Skeletal muscle tissue (tissue), 4 donors: ENCODE results near the gene C1GALT1C1L. TPM values are rescaled to one million over a fixed set of nuclear protein-coding genes. Genes with fewer than 3 reads are reported as not detected.
"Not testable (repeated sequence)": the region's sequence is repeated elsewhere in the genome, so short reads cannot be mapped to it uniquely, and the experiment has no call there.

Source experiments
- H3K27ac ChIP-seq: one replicate; pipeline ENCODE4 v1.7.0; 2013; ENCODE audit warnings: mild to moderate bottlenecking, low read depth, low read length, inconsistent platforms
- H3K27me3 ChIP-seq, 3 donors: one replicate each; pipeline ENCODE4 v1.7.0; 2013; ENCODE audit warnings: low read length in 3 of 3; ENCODE audit not compliant: control insufficient read depth in 3 of 3, insufficient read depth in 3 of 3
- H3K36me3 ChIP-seq, 3 donors: one replicate each; pipeline ENCODE4 v1.7.0; 2013; ENCODE audit warnings: low read length in 3 of 3; ENCODE audit not compliant: control insufficient read depth in 3 of 3, insufficient read depth in 3 of 3
- H3K4me1 ChIP-seq, 3 donors: one replicate each; pipeline ENCODE4 v1.7.0; 2013; ENCODE audit warnings: low read length in 3 of 3, mild to moderate bottlenecking in 3 of 3; ENCODE audit not compliant: control insufficient read depth in 3 of 3, insufficient read depth in 3 of 3
- H3K4me3 ChIP-seq, 3 donors: one replicate each; pipeline ENCODE4 v1.7.0; 2013; ENCODE audit warnings: low read length in 3 of 3
- H3K9ac ChIP-seq, 3 donors: one replicate each; pipeline ENCODE4 v1.7.0; 2013; ENCODE audit warnings: low read length in 3 of 3, mild to moderate bottlenecking in 3 of 3, moderate library complexity in 2 of 3, low read depth in 1 of 3
- H3K9me3 ChIP-seq, 3 donors: one replicate each; pipeline ENCODE4 v1.7.0; 2013; ENCODE audit warnings: low read length in 3 of 3; ENCODE audit not compliant: control insufficient read depth in 3 of 3
- total RNA-seq: library from RNA; depleted of rRNA; stranded (reverse); fragments of >200 nt; gene quantifications from one replicate; pipeline ENCODE4 v1.2.3, GENCODE V29; 2014
- donor health status: Osteomylitis.

The C1GALT1C1L gene
- total RNA-seq, 1 donor from 2014 or later: 1.0 TPM

DNA sequence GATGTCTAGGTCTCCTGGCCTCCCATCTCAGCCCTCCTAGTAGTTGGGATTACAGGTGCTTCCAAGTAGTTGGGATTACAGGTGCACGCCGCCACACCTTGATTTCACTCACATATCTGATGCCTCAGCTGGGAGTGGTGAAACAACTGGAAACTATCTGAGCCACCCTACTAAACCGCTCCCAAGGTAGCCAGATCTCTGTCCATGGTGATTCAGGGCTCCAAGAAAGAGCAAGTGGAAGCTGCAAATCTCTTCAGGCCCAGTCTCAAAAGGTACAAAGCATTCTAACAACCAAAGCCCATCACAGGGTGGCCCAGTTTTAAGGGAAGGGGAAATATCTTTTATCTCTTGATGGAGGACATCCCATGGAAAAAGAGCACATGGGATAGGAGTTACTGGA is 19.0 kb downstream of the C1GALT1C1L start:
- Histone ChIP-seq H3K9me3 (peaks cover 0 to 3% (median 0%) of the 10 kb centered on the region in 3 donors), H3K36me3 (no peaks in the 10 kb centered on the region), H3K4me3 (no peak overlapping the region), H3K27me3 (peaks cover 0 to 2% (median 0%) of the 10 kb centered on the region in 3 donors), H3K9ac (no peak overlapping the region), H3K27ac (no peak overlapping the region), H3K4me1 (no peaks in the 10 kb centered on the region)

GRCh38 chr2:43653506-43653905 is 22.7 kb downstream of the C1GALT1C1L start:
- Histone ChIP-seq H3K36me3 (no peaks in the 10 kb centered on the region), H3K27ac (no peak overlapping the region), H3K4me3 (no peak overlapping the region), H3K9me3 (peaks cover 0 to under 1% (median 0%) of the 10 kb centered on the region in 3 donors), H3K4me1 (no peaks in the 10 kb centered on the region), H3K27me3 (peaks cover 0 to 2% (median 0%) of the 10 kb centered on the region in 3 donors), H3K9ac (no peak overlapping the region)

DNA sequence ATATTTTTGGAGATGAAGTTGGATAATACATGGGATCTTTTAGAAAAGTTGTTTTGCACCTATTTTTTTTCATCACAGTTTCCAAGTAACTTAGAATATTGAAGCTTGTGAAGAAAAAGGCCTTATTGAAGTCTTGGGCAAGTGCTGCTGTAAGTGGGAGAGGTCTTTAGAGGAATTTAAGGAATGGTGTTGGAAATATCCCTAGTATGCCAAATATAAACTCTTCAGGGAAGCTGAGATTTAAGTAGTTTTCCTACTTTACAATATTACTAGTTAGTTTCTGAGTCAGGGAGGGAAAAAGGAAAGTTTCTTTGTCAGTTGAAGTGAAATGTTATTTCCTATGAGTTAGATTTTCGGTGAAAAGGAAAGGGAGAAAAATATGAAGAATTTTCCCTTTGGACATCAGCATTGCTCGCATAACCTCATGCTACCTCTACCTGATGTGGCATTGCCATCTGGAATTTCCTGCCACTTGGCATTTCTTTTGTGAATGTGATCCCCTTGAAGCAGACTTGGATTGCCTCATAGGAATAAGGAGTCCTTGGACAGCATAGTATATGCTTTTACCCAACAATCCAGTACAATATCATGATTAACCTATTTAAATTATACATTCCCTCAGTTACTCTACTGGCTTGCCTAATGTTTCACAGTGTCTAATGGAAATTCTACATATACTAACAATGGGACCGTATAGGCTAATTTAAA is 27.1 kb downstream of the C1GALT1C1L start:
- no peaks in the 10 kb centered on the region for H3K4me1 ChIP-seq
- H3K4me3 ChIP-seq: no peak overlapping the region
- no peak overlapping the region for H3K9ac ChIP-seq
- H3K9me3 ChIP-seq: no peaks in the 10 kb centered on the region
- no peak overlapping the region for H3K27ac ChIP-seq
- H3K36me3 ChIP-seq: no peaks in the 10 kb centered on the region
- H3K27me3 ChIP-seq: no peaks in the 10 kb centered on the region

GRCh38 chr2:43643680-43644079 is 32.5 kb downstream of the C1GALT1C1L start:
- H3K4me1 ChIP-seq: no peaks in the 10 kb centered on the region
- H3K27me3 ChIP-seq: no peaks in the 10 kb centered on the region
- no peak overlapping the region for H3K9ac ChIP-seq
- no peaks in the 10 kb centered on the region for H3K9me3 ChIP-seq
- no peak overlapping the region for H3K4me3 ChIP-seq
- no peaks in the 10 kb centered on the region for H3K36me3 ChIP-seq
- H3K27ac ChIP-seq: no peak overlapping the region

- Histone ChIP-seq H3K4me1 (peaks cover 0 to 4% (median 4%) of the 10 kb centered on the region in 3 donors), H3K27me3 (peaks cover 0 to 8% (median 3%) of the 10 kb centered on the region in 3 donors), H3K36me3 (no peaks in the 10 kb centered on the region), H3K27ac (no peak overlapping the region), H3K4me3 (no peak overlapping the region), H3K9ac (no peak overlapping the region), H3K9me3 (no peaks in the 10 kb centered on the region)
These were observed 33.9 kb downstream of the C1GALT1C1L start for GRCh38 chr2:43642363-43642762.

DNA sequence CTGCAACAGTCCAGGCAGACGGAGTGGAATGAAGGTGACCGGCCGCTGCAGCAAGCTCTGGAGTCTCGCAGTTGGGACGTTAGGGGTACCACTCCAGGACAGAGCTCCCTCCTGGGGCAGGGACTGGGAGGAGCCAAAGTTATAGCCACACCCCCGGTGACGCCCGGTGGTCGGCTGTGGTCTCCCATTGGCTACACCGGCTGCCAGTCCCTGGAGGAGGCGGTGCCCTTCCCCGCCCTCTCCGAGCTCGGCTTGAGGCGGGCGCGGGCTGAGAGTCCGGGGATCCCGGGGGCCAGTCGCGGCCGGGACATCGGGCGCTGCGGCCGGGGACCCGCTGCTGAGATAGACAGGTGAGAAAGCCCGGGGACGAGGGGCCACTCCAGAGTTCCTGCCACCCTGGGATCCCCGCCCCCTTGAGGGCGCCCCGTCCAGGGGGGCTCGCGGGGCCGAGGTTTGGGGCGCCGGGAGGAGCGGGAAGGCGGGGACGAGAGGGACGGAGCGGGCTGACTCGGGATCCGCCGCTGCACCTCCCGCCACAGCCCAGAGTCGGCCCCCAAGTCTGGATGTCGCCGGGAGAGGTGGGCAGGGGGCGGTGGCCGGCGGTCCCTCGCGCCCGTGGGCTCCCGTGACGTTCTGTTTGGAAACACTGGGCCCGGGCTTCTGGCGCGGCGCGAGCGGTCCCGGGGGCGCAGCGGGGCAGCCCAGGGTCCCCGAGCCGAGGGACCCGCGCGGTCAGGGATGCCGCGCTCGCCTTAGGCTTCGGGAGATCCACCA is 39.0 kb downstream of the C1GALT1C1L start, which contains the start of gene PLEKHH2:
PLEKHH2 (plus strand) TSS at position 231 of the 774 bp plus-strand sequence. CDS start 7,414 bp downstream, outside the sequence.
- H3K9ac ChIP-seq: peak within 1 kb of the TSS; percentile 35 to 69 (median 67)
- no peaks in the 10 kb centered on the region for H3K9me3 ChIP-seq
- H3K27ac ChIP-seq: peak within 1 kb of the TSS; percentile 25
- no peaks in the 10 kb centered on the region for H3K36me3 ChIP-seq
- H3K4me3 ChIP-seq: peak within 1 kb of the TSS; percentile 63 to 75 (median 65)
- H3K4me1 ChIP-seq: peaks cover 0 to 9% (median 4%) of the 10 kb centered on the region in 3 donors
- peaks cover 19 to 32% (median 20%) of the 10 kb centered on the region in 3 donors for H3K27me3 ChIP-seq

DNA sequence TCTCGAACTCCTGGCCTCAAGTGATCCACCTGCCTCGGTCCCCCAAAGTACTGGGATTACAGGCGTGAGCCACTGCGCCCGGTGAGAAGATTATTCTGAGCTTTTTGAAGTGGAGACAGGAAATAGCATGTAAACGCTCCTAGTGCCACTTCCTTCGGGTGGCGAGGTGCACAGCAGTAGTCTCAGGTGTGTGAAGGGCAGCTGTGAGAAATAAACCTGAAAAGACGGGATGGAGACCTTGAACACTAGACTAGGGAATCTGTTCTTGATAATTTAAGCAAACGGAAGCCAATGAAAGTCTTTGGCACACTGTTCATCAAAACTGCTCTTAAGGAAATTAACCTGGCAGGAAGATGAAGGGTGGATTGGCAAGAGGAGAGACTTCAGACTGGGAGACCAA is 39.6 kb downstream of the C1GALT1C1L start:
- no peaks in the 10 kb centered on the region for H3K36me3 ChIP-seq
- H3K9ac ChIP-seq: peak overlapping the region in 1 of 3 donors; percentile 43
- H3K27ac ChIP-seq: no peak overlapping the region
- no peaks in the 10 kb centered on the region for H3K9me3 ChIP-seq
- peaks cover 0 to 9% (median 4%) of the 10 kb centered on the region in 3 donors for H3K4me1 ChIP-seq
- peaks cover 19 to 32% (median 23%) of the 10 kb centered on the region in 3 donors for H3K27me3 ChIP-seq
- H3K4me3 ChIP-seq: peak overlapping the region; percentile 63 to 73 (median 65)

DNA sequence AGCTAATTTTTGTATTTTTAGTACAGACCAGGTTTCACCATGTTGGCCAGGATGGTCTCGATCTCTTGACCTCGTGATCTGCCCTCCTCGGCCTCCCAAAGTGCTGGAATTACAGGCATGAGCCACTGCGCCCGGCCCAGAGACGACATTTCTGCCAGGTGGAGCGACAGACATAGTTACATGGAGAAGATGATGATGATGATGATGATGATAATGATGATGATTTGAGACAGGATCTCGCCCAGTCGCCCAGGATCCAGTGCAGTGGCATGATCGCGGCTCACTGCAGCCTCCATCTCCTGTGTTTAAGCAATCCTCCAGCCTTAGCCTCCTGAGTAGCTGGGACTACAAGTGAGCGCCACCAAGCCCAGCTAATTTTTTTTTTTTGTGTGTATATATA is 40.1 kb downstream of the C1GALT1C1L start:
- H3K27ac ChIP-seq, H3K36me3 ChIP-seq, H3K9ac ChIP-seq, H3K9me3 ChIP-seq, H3K4me3 ChIP-seq, H3K4me1 ChIP-seq: not testable (repeated sequence)
- peaks cover 19 to 32% (median 26%) of the 10 kb centered on the region in 3 donors for H3K27me3 ChIP-seq

DNA sequence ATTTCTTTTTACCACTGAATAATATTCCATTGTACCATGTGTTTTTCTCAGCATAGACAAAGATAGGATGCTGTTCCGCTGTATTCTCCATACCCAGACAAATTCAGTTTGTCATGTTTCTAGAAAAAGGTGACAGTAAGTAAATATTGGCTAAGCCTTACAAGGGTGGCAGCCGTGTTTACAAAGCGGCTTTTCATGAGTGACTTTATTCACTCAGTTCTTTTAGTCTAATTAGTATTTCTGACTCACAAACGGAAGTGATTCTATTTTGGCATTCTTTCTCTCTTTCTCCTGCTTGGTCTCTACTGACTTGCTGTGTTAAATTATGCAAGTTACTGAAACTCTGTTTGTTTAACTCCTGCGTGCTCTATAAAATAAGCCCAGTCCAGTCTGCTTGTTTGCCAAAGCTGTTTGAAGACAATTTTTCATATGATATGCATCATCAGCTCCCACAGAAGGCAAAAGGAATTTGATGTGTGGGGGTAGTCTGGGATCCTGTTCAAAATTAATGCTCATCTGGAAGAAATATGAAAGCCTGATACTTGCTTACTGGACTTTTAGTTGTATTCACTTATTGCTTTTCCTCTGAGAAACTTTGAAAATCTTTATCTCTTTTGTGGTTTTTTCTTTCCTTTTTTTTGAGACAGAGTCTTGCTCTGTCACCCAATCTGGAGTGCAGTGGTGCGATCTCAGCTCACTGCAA is 41.5 kb downstream of the C1GALT1C1L start:
- H3K27me3 ChIP-seq: peaks cover 19 to 32% (median 26%) of the 10 kb centered on the region in 3 donors
- no peaks in the 10 kb centered on the region for H3K9me3 ChIP-seq
- no peak overlapping the region for H3K9ac ChIP-seq
- no peak overlapping the region for H3K27ac ChIP-seq
- H3K36me3 ChIP-seq: no peaks in the 10 kb centered on the region
- no peak overlapping the region for H3K4me3 ChIP-seq
- peaks cover 0 to 9% (median 4%) of the 10 kb centered on the region in 3 donors for H3K4me1 ChIP-seq
